H1 (cell line): ENCODE results near the gene FARS2. TPM values are rescaled to one million over a fixed set of nuclear protein-coding genes. Genes with fewer than 3 reads are reported as not detected.

Experiments used
- CTCF ChIA-PET: fragments of 300-600 bp; sonication (Branson Sonifier 250); formaldehyde crosslinking; loops from one replicate; lab custom pipeline; 2021; ENCODE audit not compliant: partially characterized antibody; lab: Charles Lee
- POLR2A ChIA-PET: fragments of 300-600 bp; sonication (Branson Sonifier 250); formaldehyde crosslinking; loops from one replicate; lab custom pipeline; 2021; ENCODE audit warnings: inconsistent platforms; ENCODE audit not compliant: partially characterized antibody; lab: Charles Lee
- DNase-seq, 2 experiments: peaks; one replicate each; pipeline versions ENCODE4 v3.0.0 to v3.0.0-alpha.2; 2010 to 2022; ENCODE audit warnings: low spot score in 2 of 2, low read depth in 1 of 2, mixed read lengths in 1 of 2
- FAIRE-seq: peaks from 2 replicates; lab custom pipeline; 2011; peaks lifted over from hg19 to GRCh38; lab: Jason Lieb, UNC
- H2AFZ ChIP-seq: 2 replicates; pipeline ENCODE4 v1.8.1; 2012; ENCODE audit warnings: low read length, inconsistent platforms
- H2AK5ac ChIP-seq: 2 replicates; pipeline ENCODE4 v1.6.1; 2013; ENCODE audit warnings: low read depth, low read length
- H2BK120ac ChIP-seq: replicated peaks from 2 replicates; pipeline ENCODE3; 2013; ENCODE audit warnings: low read depth, low read length, inconsistent platforms
- H2BK12ac ChIP-seq: 2 replicates; pipeline ENCODE4 v1.6.1; 2013; ENCODE audit warnings: low read depth, low read length
- H2BK15ac ChIP-seq: 2 replicates; pipeline ENCODE4 v1.6.1; 2013; ENCODE audit warnings: low read length
- H2BK20ac ChIP-seq: 2 replicates; pipeline ENCODE4 v1.6.1; 2013; ENCODE audit warnings: low read length
- H2BK5ac ChIP-seq: 2 replicates; pipeline ENCODE4 v1.6.1; 2013; ENCODE audit warnings: low read depth, low read length
- H3K14ac ChIP-seq: 2 replicates; pipeline ENCODE4 v1.6.1; 2013; ENCODE audit warnings: inconsistent platforms; ENCODE audit not compliant: insufficient read length
- H3K18ac ChIP-seq: 2 replicates; pipeline ENCODE4 v1.6.1; 2013; ENCODE audit warnings: low read length; ENCODE audit errors: extremely low read depth
- H3K23ac ChIP-seq: 2 replicates; pipeline ENCODE4 v1.6.1; 2013; ENCODE audit warnings: inconsistent platforms; ENCODE audit not compliant: insufficient read length
- H3K23me2 ChIP-seq: 2 replicates; pipeline ENCODE4 v1.6.1; 2013; ENCODE audit warnings: low read depth, low read length
- H3K27ac ChIP-seq: 2 replicates; pipeline ENCODE4 v1.6.1; 2011; ENCODE audit warnings: low read depth, low read length, inconsistent platforms
- H3K27me3 ChIP-seq, 4 experiments: replicated peaks in 1 of 4; 1 replicate in 1 of 4; 2 replicates in 3 of 4; pipeline versions ENCODE4 v1.6.1 to v1.8.1; 2011 to 2013; ENCODE audit warnings: low read length in 3 of 4, mild to moderate bottlenecking in 3 of 4, inconsistent platforms in 2 of 4, mixed read lengths in 2 of 4, moderate library complexity in 1 of 4; ENCODE audit not compliant: control insufficient read depth in 3 of 4, insufficient read depth in 3 of 4; ENCODE audit errors: extremely low read depth in 1 of 4
- H3K36me3 ChIP-seq, 4 experiments: 2 replicates each; pipeline versions ENCODE4 v1.6.1 to v1.8.1; 2011 to 2013; ENCODE audit warnings: mild to moderate bottlenecking in 4 of 4, low read length in 3 of 4, moderate library complexity in 2 of 4, control low read depth in 1 of 4, inconsistent platforms in 1 of 4; ENCODE audit not compliant: insufficient read depth in 4 of 4, control insufficient read depth in 2 of 4
- H3K4ac ChIP-seq: replicated peaks from 2 replicates; pipeline ENCODE3; 2013; ENCODE audit warnings: low read length, low read depth, mixed read lengths, inconsistent platforms; ENCODE audit not compliant: insufficient read length
- H3K4me1 ChIP-seq, 4 experiments: replicated peaks in 1 of 4; 1 replicate in 1 of 4; 2 replicates in 3 of 4; pipeline versions ENCODE4 v1.6.1 to v1.8.1; 2011 to 2013; ENCODE audit warnings: low read length in 3 of 4, inconsistent platforms in 2 of 4, mixed read lengths in 1 of 4; ENCODE audit not compliant: insufficient read depth in 4 of 4, control insufficient read depth in 3 of 4
- H3K4me2 ChIP-seq, 2 experiments: 2 replicates each; pipeline versions ENCODE4 v1.6.1 to v1.8.1; 2011 to 2013; ENCODE audit warnings: low read depth in 2 of 2, low read length in 2 of 2, control low read depth in 1 of 2, inconsistent platforms in 1 of 2, mild to moderate bottlenecking in 1 of 2; ENCODE audit not compliant: insufficient read depth in 1 of 2
- H3K4me3 ChIP-seq, 4 experiments: fragments of 200-600, 300-600 bp in 1 of 4; sonication (generic), shearing (Covaris generic), sonication (Bioruptor Twin) in 1 of 4; 2 replicates each; pipeline versions ENCODE4 v1.5.1 to v1.8.1; 2011 to 2016; ENCODE audit warnings: low read length in 4 of 4, low read depth in 3 of 4, control low read depth in 2 of 4, inconsistent platforms in 2 of 4, mild to moderate bottlenecking in 2 of 4, mixed read lengths in 1 of 4, moderate library complexity in 1 of 4; ENCODE audit not compliant: insufficient read depth in 2 of 4; ENCODE audit errors: extremely low read depth in 1 of 4
- H3K56ac ChIP-seq: replicated peaks from 2 replicates; pipeline ENCODE3; 2013; ENCODE audit warnings: low read depth, mild to moderate bottlenecking, mixed read lengths, low read length, inconsistent platforms; ENCODE audit not compliant: insufficient read length
- H3K79me1 ChIP-seq: 2 replicates; pipeline ENCODE4 v1.6.1; 2013; ENCODE audit warnings: low read depth, low read length, control low read depth
- H3K79me2 ChIP-seq, 2 experiments: 2 replicates each; pipeline versions ENCODE4 v1.6.1 to v1.8.1; 2012 to 2013; ENCODE audit warnings: low read length in 2 of 2, mild to moderate bottlenecking in 2 of 2, inconsistent platforms in 1 of 2; ENCODE audit not compliant: insufficient read depth in 2 of 2, control insufficient read depth in 1 of 2
- H3K9ac ChIP-seq, 4 experiments: replicated peaks in 1 of 4; 1 replicate in 1 of 4; 2 replicates in 3 of 4; pipeline versions ENCODE4 v1.6.1 to v1.8.1; 2011 to 2013; ENCODE audit warnings: low read depth in 3 of 4, low read length in 3 of 4, control low read depth in 2 of 4, mild to moderate bottlenecking in 2 of 4, moderate library complexity in 2 of 4, inconsistent platforms in 1 of 4; ENCODE audit errors: extremely low read depth in 1 of 4
- H3K9me3 ChIP-seq, 2 experiments: 2 replicates each; pipeline versions ENCODE4 v1.6.1 to v1.8.1; 2012 to 2013; ENCODE audit warnings: mild to moderate bottlenecking in 2 of 2, moderate library complexity in 2 of 2, control low read depth in 1 of 2, inconsistent platforms in 1 of 2, low read depth in 1 of 2, low read length in 1 of 2, mixed read lengths in 1 of 2; ENCODE audit not compliant: insufficient read depth in 2 of 2
- H4K20me1 ChIP-seq, 2 experiments: replicated peaks in 1 of 2; 2 replicates each; pipeline versions ENCODE3 to v1.8.1; 2011 to 2013; ENCODE audit warnings: inconsistent platforms in 2 of 2, low read length in 2 of 2, mild to moderate bottlenecking in 1 of 2; ENCODE audit not compliant: insufficient read depth in 2 of 2, control insufficient read depth in 1 of 2
- H4K5ac ChIP-seq: 2 replicates; pipeline ENCODE4 v1.6.1; 2013; ENCODE audit warnings: low read length, low read depth, mixed read lengths, inconsistent platforms; ENCODE audit not compliant: insufficient read length
- H4K8ac ChIP-seq: 2 replicates; pipeline ENCODE4 v1.8.0; 2013; ENCODE audit warnings: mild to moderate bottlenecking, moderate library complexity, low read length, inconsistent platforms; ENCODE audit not compliant: insufficient read depth; ENCODE audit errors: extremely low read depth
- H4K91ac ChIP-seq: replicated peaks from 2 replicates; pipeline ENCODE3; 2013; ENCODE audit warnings: low read length, mixed read lengths, inconsistent platforms; ENCODE audit not compliant: insufficient read length
- ATF2 ChIP-seq: IDR thresholded peaks from 2 replicates; pipeline ENCODE4 v1.6.1; 2012; ENCODE audit warnings: low read length, inconsistent platforms
- FOSL1 ChIP-seq: IDR thresholded peaks from 2 replicates; pipeline ENCODE4 v1.6.1; 2011; ENCODE audit warnings: mild to moderate bottlenecking, low read depth, low read length, moderate library complexity; ENCODE audit not compliant: insufficient read depth
- NRF1 ChIP-seq: IDR thresholded peaks from 2 replicates; pipeline ENCODE4 v1.6.1; 2011; ENCODE audit warnings: mild to moderate bottlenecking, low read depth, low read length, improper control_type of control experiment
- SRF ChIP-seq: IDR thresholded peaks from 2 replicates; pipeline ENCODE4 v1.6.1; 2011; ENCODE audit warnings: mild to moderate bottlenecking, low read depth, low read length, moderate library complexity
- WGBS, 2 experiments: shearing (Covaris generic) in 1 of 2; methylation state at CpG; one replicate each; pipeline versions ENCODE4 v1.1.6 to v1.1.7; 2013 to 2015; ENCODE audit warnings: low lambda C conversion rate in 2 of 2, mixed read lengths in 2 of 2, inconsistent platforms in 1 of 2, low coverage in 1 of 2, missing lambda C conversion rate in 1 of 2; ENCODE audit not compliant: insufficient replicate concordance in 2 of 2, insufficient coverage in 1 of 2, insufficient read length in 1 of 2; ENCODE audit errors: extremely low coverage in 1 of 2, missing lambda C conversion rate in 1 of 2; 5-methylcytosine and 5-hydroxymethylcytosine counted together
- polyA plus RNA-seq, 7 experiments: library from polyadenylated mRNA; depleted of rRNA in 3 of 7; stranded (reverse) in 5 of 7; unstranded in 2 of 7; fragments of >200 nt in 5 of 7; fragments of 200-250 nt in 2 of 7; gene quantifications; 1 replicate in 5 of 7; 2 replicates in 1 of 7; 4 replicates in 1 of 7; pipeline versions ENCODE4 v1.2.1 to v1.2.3, GENCODE V29; 2011 to 2013; ENCODE audit warnings: missing spikeins in 2 of 7, mixed read lengths in 2 of 7
- total RNA-seq: library from RNA; stranded (reverse); fragmentation: NEBNext Ultra II Directional; extraction: Animal tissue kit (Norgen Biotek cat#: 25700); gene quantifications from 2 replicates; pipeline ENCODE4 v1.2.1, GENCODE V29; 2021

The FARS2 gene
- total and polyA plus RNA-seq, 2 of the 8 experiments (the other 6 are each of a cell fraction or from before 2014, with no cell fraction given), result 11.7 to 14.4 TPM

- WGBS, 2 experiments, result 83% methylated on average over 3 of the region's 3 CpGs; no CpG with 5 or more reads in 1 of the 2 experiments
- TF ChIP-seq SRF (no peak), NRF1 (no peak), FOSL1 (no peak), ATF2 (no peak)
Observed at GRCh38 chr6:5817869-5818268, 556.6 kb downstream of the FARS2 start.

More at GRCh38 chr6:5817869-5818268, 556.6 kb downstream of the FARS2 start:
- Histone ChIP-seq H3K79me2 (no peaks in the 10 kb centered on the region), H2BK120ac (no peak overlapping the region), H4K5ac (no peak overlapping the region), H3K4ac (no peak overlapping the region), H3K23me2 (no peaks in the 10 kb centered on the region), H3K56ac (no peak overlapping the region), H2BK12ac (no peak overlapping the region), H3K9ac (no peak overlapping the region), H3K36me3 (no peaks in the 10 kb centered on the region), H2AFZ (no peak overlapping the region), H3K9me3 (peaks cover 0 to 3% of the 10 kb centered on the region in 2 experiments; a peak in 1 of 4 replicates), H4K91ac (no peak overlapping the region), H3K18ac (no peak overlapping the region), H2BK5ac (no peak overlapping the region), H2BK20ac (no peak overlapping the region), H3K27ac (no peak overlapping the region), H3K4me1 (no peaks in the 10 kb centered on the region), H3K27me3 (no peaks in the 10 kb centered on the region), H2AK5ac (no peak overlapping the region), H4K20me1 (no peaks in the 10 kb centered on the region), H3K14ac (no peak overlapping the region), H4K8ac (no peak overlapping the region), H3K4me3 (no peak overlapping the region), H3K23ac (no peak overlapping the region), H2BK15ac (no peak overlapping the region), H3K79me1 (no peaks in the 10 kb centered on the region), H3K4me2 (no peak overlapping the region)
- FAIRE-seq (no peak), DNase-seq (no peak)
- CTCF ChIA-PET, result no interaction called here
- POLR2A ChIA-PET, result no interaction called here
